ENCODE measurements around the gene KNTC1. TPM values are rescaled to one million over a fixed set of nuclear protein-coding genes. Genes with fewer than 3 reads are reported as not detected.

Gene KNTC1
- polyA plus RNA-seq, 2 of the 4 experiments (the other 2 are of a cell fraction) = 30.6 to 68.7 TPM

GRCh38 chr12:122672515-122672914 lies 145.5 kb downstream of the KNTC1 start:
- 93% methylated on average over 2 of the region's 2 CpGs for WGBS (ENCODE audit: missing lambda C conversion rate)
- TF ChIP-seq CBX8 (IDR thresholded peaks at IDR 0.05) (no peak), EHMT2 (IDR thresholded peaks at IDR 0.05; ENCODE audit: low read depth) (no peak), CEBPB (IDR thresholded peaks at IDR 0.05) (no peak), ELK1 (IDR thresholded peaks at IDR 0.05; ENCODE audit: low read depth, low read length) (no peak), HOXB5 (CRISPR knock-in tag; IDR thresholded peaks at IDR 0.05) (no peak), PHF8 (IDR thresholded peaks at IDR 0.05; ENCODE audit: borderline replicate concordance, low read depth) (no peak), PBX3 (IDR thresholded peaks at IDR 0.05) (no peak), MAZ (IDR thresholded peaks at IDR 0.05; ENCODE audit: borderline replicate concordance, low read depth, low read length) (no peak), JUNB (IDR thresholded peaks at IDR 0.05) (no peak), BHLHE40 (IDR thresholded peaks at IDR 0.05; ENCODE audit: low read depth, low read length) (no peak), TP53 (CRISPR knock-in tag; IDR thresholded peaks at IDR 0.05) (no peak), HOXA7 (CRISPR knock-in tag; IDR thresholded peaks at IDR 0.05) (no peak), POLR2AphosphoS2 (conservative IDR thresholded peaks at IDR 0.05; ENCODE audit: low read length) (no peak)
- DNase-seq (ENCODE audit: low read depth in 1 of 2, low spot score in 1 of 2) (no peak), FAIRE-seq (no peak), ATAC-seq (no peak)
- Histone ChIP-seq H3K4me2 (no peak overlapping the region), H3K27ac (0 out of 6 replicates have a peak overlapping the region, but pooled peaks of 1 of the 2 experiments have one; percentile 5), H3K4me3 (no peak overlapping the region), H3K9me3 (no peaks in the 10 kb centered on the region), H3K4me1 (peaks cover 11% of the 10 kb centered on the region)
- POLR2A ChIA-PET = no interaction called here
- CTCF ChIA-PET = interaction anchor here (0.6 to 4.0 kb wide), 4 partner anchors 11 to 80 kb away, joined by 3 to 12 read pairs (median 5); partner anchors contain the start of gene DENR

Small RNA genes within 50 kb of the gene (small RNA-seq; reads per million reads assigned to genes)
- gene AC026333.1 (0 reads per million in 6 experiments), gene RF00411 (0 reads per million in 6 experiments)

Other genes with a start within 250 kb of the KNTC1 start
- 133 and 149 TPM in 2 replicates for gene CLIP1, start 104.6 kb upstream of the KNTC1 start, polyA plus RNA-seq (2011; rRNA removed)
- gene CLIP1, start 104.6 kb upstream of the KNTC1 start, polyA plus RNA-seq (2017; fragmentation: RNase III; extraction: RNeasy Plus Mini Kit Qiagen cat#74134 plus additional on column Dnase treatment) = 43.0 to 49.7 TPM (median 44.4 TPM) in 3 replicates
- gene ZCCHC8, start 26.3 kb upstream of the KNTC1 start, polyA plus RNA-seq (2011; rRNA removed) = 35.6 and 40.1 TPM in 2 replicates
- gene ZCCHC8, start 26.3 kb upstream of the KNTC1 start, polyA plus RNA-seq (2017; fragmentation: RNase III; extraction: RNeasy Plus Mini Kit Qiagen cat#74134 plus additional on column Dnase treatment) = 20.9 to 23.2 TPM (median 21.1 TPM) in 3 replicates
- 43.0 and 83.3 TPM in 2 replicates for gene RSRC2, start 313 bp upstream of the KNTC1 start, polyA plus RNA-seq (2011; rRNA removed)
- gene RSRC2, start 313 bp upstream of the KNTC1 start, polyA plus RNA-seq (2017; fragmentation: RNase III; extraction: RNeasy Plus Mini Kit Qiagen cat#74134 plus additional on column Dnase treatment) = 72.2 to 75.3 TPM (median 72.8 TPM) in 3 replicates
- gene HCAR2, start 176.1 kb downstream of the KNTC1 start, polyA plus RNA-seq (2011; rRNA removed) = 0.07 and 0.09 TPM in 2 replicates
- gene HCAR2, start 176.1 kb downstream of the KNTC1 start, polyA plus RNA-seq (2017; fragmentation: RNase III; extraction: RNeasy Plus Mini Kit Qiagen cat#74134 plus additional on column Dnase treatment) = 0.07 TPM in 1 of 3 replicates, not detected in the others
- 0.07 TPM in 1 of 2 replicates, not detected in the other for gene HCAR3, start 189.6 kb downstream of the KNTC1 start, polyA plus RNA-seq (2011; rRNA removed)
- gene HCAR3, start 189.6 kb downstream of the KNTC1 start, polyA plus RNA-seq (2017; fragmentation: RNase III; extraction: RNeasy Plus Mini Kit Qiagen cat#74134 plus additional on column Dnase treatment) = 0.04 TPM in 1 of 3 replicates, not detected in the others
- 0.05 and 0.07 TPM in 2 replicates for gene HCAR1, start 203.6 kb downstream of the KNTC1 start, polyA plus RNA-seq (2011; rRNA removed)
- gene HCAR1, start 203.6 kb downstream of the KNTC1 start, polyA plus RNA-seq (2017; fragmentation: RNase III; extraction: RNeasy Plus Mini Kit Qiagen cat#74134 plus additional on column Dnase treatment) = 0.01 to 0.07 TPM (median 0.03 TPM) in 3 replicates
- 65.7 and 98.2 TPM in 2 replicates for gene DENR, start 225.6 kb downstream of the KNTC1 start, polyA plus RNA-seq (2011; rRNA removed)
- gene DENR, start 225.6 kb downstream of the KNTC1 start, polyA plus RNA-seq (2017; fragmentation: RNase III; extraction: RNeasy Plus Mini Kit Qiagen cat#74134 plus additional on column Dnase treatment) = 72.6 to 77.4 TPM (median 76.0 TPM) in 3 replicates
- gene CCDC62, start 247.3 kb downstream of the KNTC1 start, polyA plus RNA-seq (2011; rRNA removed) = 0.12 and 0.18 TPM in 2 replicates
- 0.08 to 0.19 TPM (median 0.17 TPM) in 3 replicates for gene CCDC62, start 247.3 kb downstream of the KNTC1 start, polyA plus RNA-seq (2017; fragmentation: RNase III; extraction: RNeasy Plus Mini Kit Qiagen cat#74134 plus additional on column Dnase treatment)

Measured in A549 (cell line).